HepG2 (cell line): ENCODE data around the gene NRSN2. TPM values are rescaled to one million over a fixed set of nuclear protein-coding genes. Genes with fewer than 3 reads are reported as not detected.

Experiments used
- FOXP1 ChIP-seq, 2 experiments: fragments of 450-650 bp in 1 of 2; IDR thresholded peaks; 2 replicates each; pipeline ENCODE4 v1.6.1; 2017 to 2018; ENCODE audit warnings: antibody characterized with exemption in 1 of 2
- ZFP36 ChIP-seq: fragments of 150-350 bp; IDR thresholded peaks from 2 replicates; pipeline ENCODE4 v1.6.1; 2018; ENCODE audit warnings: borderline replicate concordance, low read length, low read depth; ENCODE audit not compliant: partially characterized antibody
- ZNF160 ChIP-seq: sonication (generic); formaldehyde crosslinking; IDR thresholded peaks from 2 replicates; pipeline ENCODE4 v1.8.0; 2022; ENCODE audit warnings: mild to moderate bottlenecking, inconsistent platforms, missing genetic modification reagents
- ZNF274 ChIP-seq: sonication (generic); formaldehyde crosslinking; IDR thresholded peaks from 2 replicates; pipeline ENCODE4 v1.5.1; 2020; ENCODE audit warnings: mild to moderate bottlenecking, missing genetic modification reagents
- ZNF614 ChIP-seq: IDR thresholded peaks from 2 replicates; pipeline ENCODE4 v1.6.1; 2018; ENCODE audit warnings: missing biosample characterization, missing genetic modification reagents, inconsistent platforms, borderline replicate concordance
- ZNF720 ChIP-seq: sonication (generic); formaldehyde crosslinking; IDR thresholded peaks from 2 replicates; pipeline ENCODE4 v1.4.0; 2020; ENCODE audit warnings: missing genetic modification reagents
- ZNF747 ChIP-seq: sonication (generic); formaldehyde crosslinking; IDR thresholded peaks from 2 replicates; pipeline ENCODE4 v1.8.1; 2023; ENCODE audit warnings: missing genetic modification reagents, mild to moderate bottlenecking, borderline replicate concordance
- polyA plus RNA-seq, 8 experiments: library from polyadenylated mRNA; depleted of rRNA in 3 of 8; stranded (reverse) in 7 of 8; unstranded in 1 of 8; fragments of >200 nt; fragmentation: Illumina TruSeq in 4 of 8; extraction: Trizol in 4 of 8; gene quantifications; 2 replicates each; pipeline versions ENCODE4 v1.2.1 to v1.2.3, GENCODE V29; 2011 to 2016; ENCODE audit warnings: low read depth in 4 of 8, missing spikeins in 1 of 8, mixed read lengths in 1 of 8; ENCODE audit not compliant: insufficient read depth in 1 of 8
- total RNA-seq, 5 experiments: library from RNA; depleted of rRNA; stranded (reverse); fragments of >200 nt; fragmentation: Illumina TruSeq; extraction: Trizol; gene quantifications; 2 replicates each; pipeline ENCODE4 v1.2.3, GENCODE V29; 2016; ENCODE audit warnings: low read depth in 1 of 5
- TF ChIP-seq, protein P1 (sequence below), 2 experiments: sonication (generic) in 1 of 2; formaldehyde crosslinking in 1 of 2; IDR thresholded peaks; 2 replicates each; pipeline versions ENCODE4 v1.6.1 to v1.9.0; 2014 to 2022; ENCODE audit warnings: antibody characterized with exemption in 1 of 2, borderline replicate concordance in 1 of 2, inconsistent platforms in 1 of 2, low read depth in 1 of 2, missing genetic modification reagents in 1 of 2
- TF ChIP-seq, protein P2 (sequence below), 2 experiments: sonication (generic) in 1 of 2; formaldehyde crosslinking in 1 of 2; IDR thresholded peaks; 2 replicates each; pipeline versions ENCODE4 v1.4.0 to v1.6.1; 2016 to 2020; ENCODE audit warnings: borderline replicate concordance in 1 of 2, low read depth in 1 of 2, mild to moderate bottlenecking in 1 of 2, missing genetic modification reagents in 1 of 2
- TF ChIP-seq, protein P3 (sequence below): sonication (generic); formaldehyde crosslinking; IDR thresholded peaks from 2 replicates; pipeline ENCODE4 v1.4.0; 2020; ENCODE audit warnings: missing genetic modification reagents
- TF ChIP-seq, protein P4 (sequence below): fragments of 450-650 bp; IDR thresholded peaks from 2 replicates; pipeline ENCODE4 v1.6.1; 2016

The NRSN2 gene
- total and polyA plus RNA-seq, 2 of the 13 experiments (the other 11 are each of a cell fraction or from before 2014, with no cell fraction given), result 32.3 to 49.4 TPM

DNA sequence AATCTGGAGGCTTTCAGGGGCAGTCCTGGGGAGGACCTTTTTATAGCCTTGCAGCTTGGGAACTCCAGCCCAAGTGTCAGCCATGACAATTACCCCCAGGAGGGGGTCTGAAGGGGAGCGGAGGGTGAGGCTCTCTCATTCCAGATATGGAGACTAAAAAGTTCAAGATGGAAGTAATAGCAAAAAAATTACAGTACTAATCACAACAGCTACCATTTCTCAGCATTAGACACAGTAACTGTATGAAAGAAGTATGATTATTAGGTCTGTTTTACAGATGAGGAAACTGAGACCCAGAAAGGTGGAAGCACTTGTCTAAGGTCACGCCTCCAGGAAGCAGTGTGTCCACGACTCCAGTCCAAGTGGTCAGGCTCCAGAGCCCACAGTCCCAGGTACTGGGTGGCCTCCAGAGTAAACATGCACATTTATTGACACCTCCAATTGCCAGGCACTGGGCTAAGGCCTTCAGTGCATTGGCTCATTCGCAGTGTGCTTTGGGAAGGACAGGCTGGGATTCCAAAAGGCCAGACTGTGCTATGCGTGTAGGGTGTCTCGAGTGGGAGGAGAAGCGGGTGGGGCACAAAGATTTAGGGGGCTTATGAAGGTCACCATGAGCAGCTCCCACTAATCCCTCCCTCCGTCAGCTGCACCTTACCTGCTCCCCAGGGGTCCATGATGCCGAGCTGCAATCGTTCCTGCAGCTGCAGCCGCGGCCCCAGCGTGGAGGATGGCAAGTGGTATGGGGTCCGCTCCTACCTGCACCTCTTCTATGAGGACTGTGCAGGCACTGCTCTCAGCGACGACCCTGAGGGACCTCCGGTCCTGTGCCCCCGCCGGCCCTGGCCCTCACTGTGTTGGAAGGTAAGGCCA is 2.3 kb downstream of the NRSN2 start (continued):
- TF ChIP-seq, protein P1, sequence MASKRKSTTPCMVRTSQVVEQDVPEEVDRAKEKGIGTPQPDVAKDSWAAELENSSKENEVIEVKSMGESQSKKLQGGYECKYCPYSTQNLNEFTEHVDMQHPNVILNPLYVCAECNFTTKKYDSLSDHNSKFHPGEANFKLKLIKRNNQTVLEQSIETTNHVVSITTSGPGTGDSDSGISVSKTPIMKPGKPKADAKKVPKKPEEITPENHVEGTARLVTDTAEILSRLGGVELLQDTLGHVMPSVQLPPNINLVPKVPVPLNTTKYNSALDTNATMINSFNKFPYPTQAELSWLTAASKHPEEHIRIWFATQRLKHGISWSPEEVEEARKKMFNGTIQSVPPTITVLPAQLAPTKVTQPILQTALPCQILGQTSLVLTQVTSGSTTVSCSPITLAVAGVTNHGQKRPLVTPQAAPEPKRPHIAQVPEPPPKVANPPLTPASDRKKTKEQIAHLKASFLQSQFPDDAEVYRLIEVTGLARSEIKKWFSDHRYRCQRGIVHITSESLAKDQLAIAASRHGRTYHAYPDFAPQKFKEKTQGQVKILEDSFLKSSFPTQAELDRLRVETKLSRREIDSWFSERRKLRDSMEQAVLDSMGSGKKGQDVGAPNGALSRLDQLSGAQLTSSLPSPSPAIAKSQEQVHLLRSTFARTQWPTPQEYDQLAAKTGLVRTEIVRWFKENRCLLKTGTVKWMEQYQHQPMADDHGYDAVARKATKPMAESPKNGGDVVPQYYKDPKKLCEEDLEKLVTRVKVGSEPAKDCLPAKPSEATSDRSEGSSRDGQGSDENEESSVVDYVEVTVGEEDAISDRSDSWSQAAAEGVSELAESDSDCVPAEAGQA (IDR thresholded peaks at IDR 0.05; ENCODE audit: low read depth), result no peak
- TF ChIP-seq, protein P1 (CRISPR knock-in tag; IDR thresholded peaks at IDR 0.05; ENCODE audit: borderline replicate concordance), result no peak
- TF ChIP-seq ZNF720 (CRISPR knock-in tag) (no peak), ZFP36 (no peak), FOXP1 (IDR thresholded peaks at IDR 0.05) (no peak), FOXP1 (CRISPR knock-in tag; IDR thresholded peaks at IDR 0.05) (peak; percentile 77), ZNF274 (CRISPR knock-in tag) (no peak; the same call in 1 of the 2 replicates), ZNF160 (peak; percentile 76; the same call in 1 of the 2 replicates), ZNF614 (peak; percentile 64; the same call in 1 of the 2 replicates), ZNF747 (CRISPR knock-in tag) (no peak)
- TF ChIP-seq, protein P2, sequence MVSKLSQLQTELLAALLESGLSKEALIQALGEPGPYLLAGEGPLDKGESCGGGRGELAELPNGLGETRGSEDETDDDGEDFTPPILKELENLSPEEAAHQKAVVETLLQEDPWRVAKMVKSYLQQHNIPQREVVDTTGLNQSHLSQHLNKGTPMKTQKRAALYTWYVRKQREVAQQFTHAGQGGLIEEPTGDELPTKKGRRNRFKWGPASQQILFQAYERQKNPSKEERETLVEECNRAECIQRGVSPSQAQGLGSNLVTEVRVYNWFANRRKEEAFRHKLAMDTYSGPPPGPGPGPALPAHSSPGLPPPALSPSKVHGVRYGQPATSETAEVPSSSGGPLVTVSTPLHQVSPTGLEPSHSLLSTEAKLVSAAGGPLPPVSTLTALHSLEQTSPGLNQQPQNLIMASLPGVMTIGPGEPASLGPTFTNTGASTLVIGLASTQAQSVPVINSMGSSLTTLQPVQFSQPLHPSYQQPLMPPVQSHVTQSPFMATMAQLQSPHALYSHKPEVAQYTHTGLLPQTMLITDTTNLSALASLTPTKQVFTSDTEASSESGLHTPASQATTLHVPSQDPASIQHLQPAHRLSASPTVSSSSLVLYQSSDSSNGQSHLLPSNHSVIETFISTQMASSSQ (IDR thresholded peaks at IDR 0.05; ENCODE audit: low read depth), result 0 out of 2 replicates have a peak, but pooled peaks have one; percentile 15
- TF ChIP-seq, protein P2 (CRISPR knock-in tag; IDR thresholded peaks at IDR 0.05; ENCODE audit: borderline replicate concordance), result peak; percentile 33; the same call in 1 of the 2 replicates
- TF ChIP-seq, protein P3, sequence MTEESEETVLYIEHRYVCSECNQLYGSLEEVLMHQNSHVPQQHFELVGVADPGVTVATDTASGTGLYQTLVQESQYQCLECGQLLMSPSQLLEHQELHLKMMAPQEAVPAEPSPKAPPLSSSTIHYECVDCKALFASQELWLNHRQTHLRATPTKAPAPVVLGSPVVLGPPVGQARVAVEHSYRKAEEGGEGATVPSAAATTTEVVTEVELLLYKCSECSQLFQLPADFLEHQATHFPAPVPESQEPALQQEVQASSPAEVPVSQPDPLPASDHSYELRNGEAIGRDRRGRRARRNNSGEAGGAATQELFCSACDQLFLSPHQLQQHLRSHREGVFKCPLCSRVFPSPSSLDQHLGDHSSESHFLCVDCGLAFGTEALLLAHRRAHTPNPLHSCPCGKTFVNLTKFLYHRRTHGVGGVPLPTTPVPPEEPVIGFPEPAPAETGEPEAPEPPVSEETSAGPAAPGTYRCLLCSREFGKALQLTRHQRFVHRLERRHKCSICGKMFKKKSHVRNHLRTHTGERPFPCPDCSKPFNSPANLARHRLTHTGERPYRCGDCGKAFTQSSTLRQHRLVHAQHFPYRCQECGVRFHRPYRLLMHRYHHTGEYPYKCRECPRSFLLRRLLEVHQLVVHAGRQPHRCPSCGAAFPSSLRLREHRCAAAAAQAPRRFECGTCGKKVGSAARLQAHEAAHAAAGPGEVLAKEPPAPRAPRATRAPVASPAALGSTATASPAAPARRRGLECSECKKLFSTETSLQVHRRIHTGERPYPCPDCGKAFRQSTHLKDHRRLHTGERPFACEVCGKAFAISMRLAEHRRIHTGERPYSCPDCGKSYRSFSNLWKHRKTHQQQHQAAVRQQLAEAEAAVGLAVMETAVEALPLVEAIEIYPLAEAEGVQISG (CRISPR knock-in tag), result peak; percentile 79
- TF ChIP-seq, protein P4, sequence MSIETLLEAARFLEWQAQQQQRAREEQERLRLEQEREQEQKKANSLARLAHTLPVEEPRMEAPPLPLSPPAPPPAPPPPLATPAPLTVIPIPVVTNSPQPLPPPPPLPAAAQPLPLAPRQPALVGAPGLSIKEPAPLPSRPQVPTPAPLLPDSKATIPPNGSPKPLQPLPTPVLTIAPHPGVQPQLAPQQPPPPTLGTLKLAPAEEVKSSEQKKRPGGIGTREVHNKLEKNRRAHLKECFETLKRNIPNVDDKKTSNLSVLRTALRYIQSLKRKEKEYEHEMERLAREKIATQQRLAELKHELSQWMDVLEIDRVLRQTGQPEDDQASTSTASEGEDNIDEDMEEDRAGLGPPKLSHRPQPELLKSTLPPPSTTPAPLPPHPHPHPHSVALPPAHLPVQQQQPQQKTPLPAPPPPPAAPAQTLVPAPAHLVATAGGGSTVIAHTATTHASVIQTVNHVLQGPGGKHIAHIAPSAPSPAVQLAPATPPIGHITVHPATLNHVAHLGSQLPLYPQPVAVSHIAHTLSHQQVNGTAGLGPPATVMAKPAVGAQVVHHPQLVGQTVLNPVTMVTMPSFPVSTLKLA, result no peak; the same call in 1 of the 2 replicates
